Measurements from ENCODE around the gene STK35. TPM values are rescaled to one million over a fixed set of nuclear protein-coding genes. Genes with fewer than 3 reads are reported as not detected.

The STK35 gene
- total and polyA plus RNA-seq, 7 donors: 4.8 to 16.8 (median 13.6) TPM

- Histone ChIP-seq H3K4me3 (no peak overlapping the region), H3K4me1 (peaks cover 0 to 42% (median 23%) of the 10 kb centered on the region in 4 donors), H3K27ac (peak overlapping the region in 2 of 4 donors; percentile 49 to 72), H3K9me3 (no peaks in the 10 kb centered on the region), H3K36me3 (peaks cover 7 to 30% (median 12%) of the 10 kb centered on the region in 4 donors), H3K27me3 (no peaks in the 10 kb centered on the region)
- WGBS, 2 donors: 94 to 95% methylated on average over 10 of the region's 10 CpGs
- DNase-seq: no peak
- no peak for TF ChIP-seq CTCF (IDR thresholded peaks at IDR 0.05)
- no peak for TF ChIP-seq POLR2AphosphoS5 (IDR thresholded peaks at IDR 0.05)
- TF ChIP-seq POLR2A (IDR thresholded peaks at IDR 0.05): no peak
- TF ChIP-seq EP300 (IDR thresholded peaks at IDR 0.05): no peak
- intact Hi-C loops (cut with DNase I): loop anchor here (5.0 kb wide), 1 partner anchor 40 kb away; the partner anchor contains the start of gene STK35
Observed at GRCh38 chr20:2141600-2142575, 40.3 kb downstream of the STK35 start.

DNA sequence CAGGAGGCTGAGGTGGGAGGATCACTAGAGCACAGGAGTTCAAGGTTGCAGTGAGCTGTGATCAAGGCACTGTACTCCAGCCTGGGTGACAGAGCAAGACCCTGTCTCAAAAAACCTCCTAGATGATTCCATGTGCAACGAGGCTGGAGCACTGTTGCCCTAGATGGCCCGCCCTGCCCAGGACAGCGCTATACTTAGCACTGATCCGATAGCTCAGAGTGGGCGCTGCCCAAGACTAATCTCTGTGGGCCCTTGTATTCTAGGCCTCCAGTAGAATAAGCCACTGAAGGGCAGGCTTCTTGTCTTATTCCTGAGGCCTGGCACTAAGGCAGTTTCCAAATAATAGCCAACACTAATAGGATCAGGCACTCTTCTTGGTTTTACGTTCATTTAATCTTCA is 41.0 kb downstream of the STK35 start:
- H3K27ac ChIP-seq: no peak overlapping the region
- TF ChIP-seq POLR2A (IDR thresholded peaks at IDR 0.05) (no peak), CTCF (IDR thresholded peaks at IDR 0.05) (no peak), POLR2AphosphoS5 (IDR thresholded peaks at IDR 0.05) (no peak), EP300 (IDR thresholded peaks at IDR 0.05) (no peak)
- DNase-seq: no peak
- H3K36me3 ChIP-seq: peaks cover 7 to 35% (median 13%) of the 10 kb centered on the region in 4 donors
- no peak overlapping the region for H3K4me3 ChIP-seq
- no peaks in the 10 kb centered on the region for H3K27me3 ChIP-seq
- no peaks in the 10 kb centered on the region for H3K9me3 ChIP-seq
- peaks cover 0 to 35% (median 20%) of the 10 kb centered on the region in 4 donors for H3K4me1 ChIP-seq
- WGBS, 2 donors: 91 to 96% methylated on average over 6 of the region's 6 CpGs
- intact Hi-C loops (cut with DNase I): loop anchor here (5.0 kb wide), 1 partner anchor 40 kb away; the partner anchor contains the start of gene STK35

GRCh38 chr20:2143594-2143993 is 42.0 kb downstream of the STK35 start:
- Histone ChIP-seq H3K36me3 (peaks cover 7 to 39% (median 14%) of the 10 kb centered on the region in 4 donors), H3K27ac (no peak overlapping the region), H3K4me3 (no peak overlapping the region), H3K4me1 (peaks cover 0 to 31% (median 20%) of the 10 kb centered on the region in 4 donors), H3K9me3 (no peaks in the 10 kb centered on the region), H3K27me3 (no peaks in the 10 kb centered on the region)
- 97% methylated on average over 10 of the region's 10 CpGs for WGBS, 2 donors
- TF ChIP-seq EP300 (IDR thresholded peaks at IDR 0.05): no peak
- TF ChIP-seq POLR2AphosphoS5 (IDR thresholded peaks at IDR 0.05): no peak
- TF ChIP-seq POLR2A (IDR thresholded peaks at IDR 0.05): no peak
- TF ChIP-seq CTCF (IDR thresholded peaks at IDR 0.05): no peak
- DNase-seq: no peak
- intact Hi-C loops (cut with DNase I): loop anchor here (5.0 kb wide), 1 partner anchor 41 kb away; the partner anchor contains the start of gene STK35

DNA sequence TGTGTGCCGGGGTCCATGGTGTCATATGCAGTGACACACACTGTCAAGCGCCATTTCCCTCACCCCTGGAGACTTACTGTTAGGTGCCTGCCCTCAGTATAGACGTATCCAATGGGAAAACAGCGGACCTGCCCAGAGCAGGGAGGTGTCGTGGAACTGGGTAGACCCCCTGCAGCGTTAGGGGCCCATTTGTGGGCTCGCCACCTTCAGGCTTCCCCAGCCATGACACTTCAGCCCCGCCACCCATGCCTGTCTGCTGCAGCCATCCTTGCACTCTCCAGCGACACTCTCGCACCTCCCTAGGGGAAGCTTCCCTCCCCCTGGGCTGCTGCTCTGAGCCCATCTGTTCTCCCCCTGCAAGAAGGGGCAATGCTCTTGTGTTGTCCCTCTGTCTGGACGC is 43.2 kb downstream of the STK35 start:
- no peaks in the 10 kb centered on the region for H3K27me3 ChIP-seq
- peaks cover 0 to 19% (median 14%) of the 10 kb centered on the region in 4 donors for H3K4me1 ChIP-seq
- no peak overlapping the region for H3K27ac ChIP-seq
- TF ChIP-seq POLR2AphosphoS5 (IDR thresholded peaks at IDR 0.05) (no peak), EP300 (IDR thresholded peaks at IDR 0.05) (no peak), CTCF (IDR thresholded peaks at IDR 0.05) (no peak), POLR2A (IDR thresholded peaks at IDR 0.05) (no peak)
- no peak for DNase-seq
- WGBS, 2 donors: 95 to 97% methylated on average over 11 of the region's 11 CpGs
- intact Hi-C loops (cut with DNase I): loop anchor here (5.0 kb wide), 1 partner anchor 43 kb away; the partner anchor contains the start of gene STK35
- H3K4me3 ChIP-seq: no peak overlapping the region
- peaks cover 7 to 39% (median 14%) of the 10 kb centered on the region in 4 donors for H3K36me3 ChIP-seq
- H3K9me3 ChIP-seq: no peaks in the 10 kb centered on the region
